Right atrium auricular region (tissue), 2 donors: ENCODE results near the gene DSE. TPM values are rescaled to one million over a fixed set of nuclear protein-coding genes. Genes with fewer than 3 reads are reported as not detected.

Experiments used
- DNase-seq: peaks from one replicate; pipeline ENCODE4 v3.0.0-alpha.2; 2019; ENCODE audit warnings: low spot score
- H3K27ac ChIP-seq, 2 donors: fragments of 200-600 bp; sonication (generic); 1 replicate in 1 of 2; 2 replicates in 1 of 2; pipeline ENCODE4 v1.5.1; 2016 to 2019
- H3K27me3 ChIP-seq, 2 donors: fragments of 200-600 bp; sonication (generic); one replicate each; pipeline versions ENCODE4 v1.5.1 to v1.6.0; 2017 to 2019
- H3K36me3 ChIP-seq: fragments of 200-600 bp; sonication (generic); one replicate; pipeline ENCODE4 v1.5.1; 2016
- H3K4me1 ChIP-seq, 2 donors: fragments of 200-600 bp; sonication (generic); one replicate each; pipeline versions ENCODE4 v1.5.1 to v1.6.0; 2017 to 2019
- H3K4me3 ChIP-seq, 2 donors: fragments of 200-600 bp; sonication (generic); 1 replicate in 1 of 2; 2 replicates in 1 of 2; pipeline ENCODE4 v1.5.1; 2017 to 2019; ENCODE audit warnings: mild to moderate bottlenecking in 1 of 2, moderate library complexity in 1 of 2
- H3K9me3 ChIP-seq, 2 donors: fragments of 200-600 bp; sonication (generic); one replicate each; pipeline ENCODE4 v1.5.1; 2019
- total RNA-seq, 2 donors: library from RNA; depleted of rRNA; stranded (reverse); fragments of >200 nt; gene quantifications; one replicate each; pipeline ENCODE4 v1.1.0, GENCODE V29; 2016
- TF ChIP-seq, protein P1 (sequence below), 2 donors: fragments of 200-600 bp; sonication (generic); IDR thresholded peaks; one replicate each; pipeline ENCODE4 v1.5.1; 2019; ENCODE audit warnings: antibody characterized with exemption in 2 of 2

The DSE gene
- total RNA-seq, 2 donors from 2014 or later: 19.4 to 31.7 TPM

- TF ChIP-seq, protein P1, sequence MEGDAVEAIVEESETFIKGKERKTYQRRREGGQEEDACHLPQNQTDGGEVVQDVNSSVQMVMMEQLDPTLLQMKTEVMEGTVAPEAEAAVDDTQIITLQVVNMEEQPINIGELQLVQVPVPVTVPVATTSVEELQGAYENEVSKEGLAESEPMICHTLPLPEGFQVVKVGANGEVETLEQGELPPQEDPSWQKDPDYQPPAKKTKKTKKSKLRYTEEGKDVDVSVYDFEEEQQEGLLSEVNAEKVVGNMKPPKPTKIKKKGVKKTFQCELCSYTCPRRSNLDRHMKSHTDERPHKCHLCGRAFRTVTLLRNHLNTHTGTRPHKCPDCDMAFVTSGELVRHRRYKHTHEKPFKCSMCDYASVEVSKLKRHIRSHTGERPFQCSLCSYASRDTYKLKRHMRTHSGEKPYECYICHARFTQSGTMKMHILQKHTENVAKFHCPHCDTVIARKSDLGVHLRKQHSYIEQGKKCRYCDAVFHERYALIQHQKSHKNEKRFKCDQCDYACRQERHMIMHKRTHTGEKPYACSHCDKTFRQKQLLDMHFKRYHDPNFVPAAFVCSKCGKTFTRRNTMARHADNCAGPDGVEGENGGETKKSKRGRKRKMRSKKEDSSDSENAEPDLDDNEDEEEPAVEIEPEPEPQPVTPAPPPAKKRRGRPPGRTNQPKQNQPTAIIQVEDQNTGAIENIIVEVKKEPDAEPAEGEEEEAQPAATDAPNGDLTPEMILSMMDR (IDR thresholded peaks at IDR 0.05): no peak
- DNase-seq: no peak
- Histone ChIP-seq H3K27me3 (no peaks in the 10 kb centered on the region), H3K4me3 (no peak overlapping the region), H3K4me1 (peaks cover 0 to 21% of the 10 kb centered on the region in 2 donors), H3K27ac (no peak overlapping the region), H3K9me3 (no peaks in the 10 kb centered on the region), H3K36me3 (no peaks in the 10 kb centered on the region)
Measured at GRCh38 chr6:116354236-116354635, 16.5 kb upstream of the DSE start.

GRCh38 chr6:116355796-116356195 is 15.0 kb upstream of the DSE start:
- H3K9me3 ChIP-seq: no peaks in the 10 kb centered on the region
- no peak overlapping the region for H3K4me3 ChIP-seq
- no peak for DNase-seq
- H3K4me1 ChIP-seq: peaks cover 0 to 21% of the 10 kb centered on the region in 2 donors
- no peak overlapping the region for H3K27ac ChIP-seq
- no peaks in the 10 kb centered on the region for H3K27me3 ChIP-seq
- no peaks in the 10 kb centered on the region for H3K36me3 ChIP-seq
- TF ChIP-seq, protein P1 (IDR thresholded peaks at IDR 0.05): no peak

GRCh38 chr6:116359131-116359530 is 11.6 kb upstream of the DSE start:
- TF ChIP-seq, protein P1 (IDR thresholded peaks at IDR 0.05): no peak
- DNase-seq: no peak

GRCh38 chr6:116359835-116360234 is 10.9 kb upstream of the DSE start:
- H3K36me3 ChIP-seq: no peaks in the 10 kb centered on the region
- H3K27me3 ChIP-seq: no peaks in the 10 kb centered on the region
- H3K4me1 ChIP-seq: no peaks in the 10 kb centered on the region
- H3K4me3 ChIP-seq: no peak overlapping the region
- TF ChIP-seq, protein P1 (IDR thresholded peaks at IDR 0.05): no peak
- H3K27ac ChIP-seq: no peak overlapping the region
- no peak for DNase-seq
- no peaks in the 10 kb centered on the region for H3K9me3 ChIP-seq

More at GRCh38 chr6:116359131-116359530, 11.6 kb upstream of the DSE start:
- Histone ChIP-seq H3K4me1 (no peaks in the 10 kb centered on the region), H3K36me3 (no peaks in the 10 kb centered on the region), H3K9me3 (no peaks in the 10 kb centered on the region), H3K27ac (no peak overlapping the region), H3K4me3 (no peak overlapping the region), H3K27me3 (no peaks in the 10 kb centered on the region)

GRCh38 chr6:116362276-116362675 is 8.5 kb upstream of the DSE start:
- DNase-seq: no peak
- Histone ChIP-seq H3K27ac (no peak overlapping the region), H3K27me3 (no peaks in the 10 kb centered on the region), H3K9me3 (no peaks in the 10 kb centered on the region), H3K4me1 (no peaks in the 10 kb centered on the region), H3K36me3 (no peaks in the 10 kb centered on the region), H3K4me3 (no peak overlapping the region)
- TF ChIP-seq, protein P1 (IDR thresholded peaks at IDR 0.05): no peak

- no peaks in the 10 kb centered on the region for H3K9me3 ChIP-seq
- no peaks in the 10 kb centered on the region for H3K4me1 ChIP-seq
- DNase-seq: no peak
- no peak overlapping the region for H3K4me3 ChIP-seq
- TF ChIP-seq, protein P1 (IDR thresholded peaks at IDR 0.05): no peak
- H3K27me3 ChIP-seq: no peaks in the 10 kb centered on the region
- H3K36me3 ChIP-seq: no peaks in the 10 kb centered on the region
- H3K27ac ChIP-seq: peak overlapping the region in 1 of 2 donors; percentile 46
Measured at GRCh38 chr6:116363759-116364158, 7.0 kb upstream of the DSE start.
